Prostate gland (tissue), 2 donors: ENCODE measurements around the gene GPR183.

ENCODE experiments used
- CTCF ChIP-seq, 4 experiments: fragments of 200-600 bp in 2 of 4; fragments of 450-650 bp in 2 of 4; sonication (generic) in 2 of 4; IDR thresholded peaks; 1 replicate in 3 of 4; 2 replicates in 1 of 4; pipeline ENCODE4 v1.5.1; 2016 to 2019; ENCODE audit warnings: antibody characterized with exemption in 4 of 4, mild to moderate bottlenecking in 2 of 4, moderate library complexity in 2 of 4
- POLR2AphosphoS5 ChIP-seq: sonication (generic); formaldehyde crosslinking; IDR thresholded peaks from one replicate; pipeline ENCODE4 v1.6.1; 2017; ENCODE audit warnings: antibody characterized with exemption

GRCh38 chr13:99277629-99278028 lies 29.6 kb downstream of the GPR183 start:
- TF ChIP-seq CTCF (IDR thresholded peaks at IDR 0.05) = no peak
- TF ChIP-seq POLR2AphosphoS5 = no peak
